HEK293T (cell line): ENCODE measurements around the gene COA8.

ENCODE experiments used
- BHLHE40 ChIP-seq: fragments of 450-650 bp; IDR thresholded peaks from 2 replicates; pipeline ENCODE4 v1.6.1; 2016; ENCODE audit warnings: mild to moderate bottlenecking, moderate library complexity, borderline replicate concordance
- ELF4 ChIP-seq: fragments of 450-650 bp; IDR thresholded peaks from 2 replicates; pipeline ENCODE4 v1.6.1; 2017; ENCODE audit warnings: antibody characterized with exemption
- FOXA1 ChIP-seq: fragments of 450-650 bp; IDR thresholded peaks from 2 replicates; pipeline ENCODE4 v1.6.1; 2016; ENCODE audit warnings: mild to moderate bottlenecking
- FOXK2 ChIP-seq: fragments of 450-650 bp; IDR thresholded peaks from 2 replicates; pipeline ENCODE4 v1.6.1; 2016; ENCODE audit warnings: mild to moderate bottlenecking
- NFRKB ChIP-seq: fragments of 450-650 bp; IDR thresholded peaks from 2 replicates; pipeline ENCODE4 v1.6.1; 2016; ENCODE audit warnings: mild to moderate bottlenecking, moderate library complexity
- PKNOX1 ChIP-seq: fragments of 450-650 bp; IDR thresholded peaks from 2 replicates; pipeline ENCODE4 v1.6.1; 2016
- SP1 ChIP-seq: fragments of 450-650 bp; IDR thresholded peaks from 2 replicates; pipeline ENCODE4 v1.6.1; 2017
- SUZ12 ChIP-seq: fragments of 450-650 bp; IDR thresholded peaks from 2 replicates; pipeline ENCODE4 v1.6.1; 2016; ENCODE audit warnings: mild to moderate bottlenecking
- TARDBP ChIP-seq: fragments of 450-650 bp; IDR thresholded peaks from 2 replicates; pipeline ENCODE4 v1.6.1; 2016
- ZNF384 ChIP-seq: fragments of 450-650 bp; IDR thresholded peaks from 2 replicates; pipeline ENCODE4 v1.6.1; 2016

- no peak for TF ChIP-seq ELF4
- no peak for TF ChIP-seq SP1
- TF ChIP-seq FOXK2 = no peak
- no peak for TF ChIP-seq BHLHE40
- no peak for TF ChIP-seq TARDBP
- no peak for TF ChIP-seq NFRKB
- TF ChIP-seq SUZ12 = no peak
- TF ChIP-seq FOXA1 = no peak
- no peak for TF ChIP-seq ZNF384
- peak; percentile 72; the same call in 1 of the 2 replicates for TF ChIP-seq PKNOX1
These were observed 66.9 kb downstream of the COA8 start for GRCh38 chr14:103629503-103630121.
